Prostate gland (tissue), 2 donors: Measurements from ENCODE around the gene PDGFRB. TPM values are rescaled to one million over a fixed set of nuclear protein-coding genes. Genes with fewer than 3 reads are reported as not detected.
A peak's percentile ranks its signal among the peaks of the same experiment; 100 is the strongest.

ENCODE experiments used
- DNase-seq: peaks from one replicate; pipeline ENCODE4 v3.0.0-alpha.2; 2019; ENCODE audit warnings: low spot score
- H3K27ac ChIP-seq, 2 donors: fragments of 200-600 bp; sonication (generic); 2 replicates each; pipeline ENCODE4 v1.5.1; 2017 to 2019
- H3K27me3 ChIP-seq: fragments of 200-600 bp; sonication (generic); replicated peaks from 2 replicates; pipeline ENCODE4 v1.5.1; 2019; ENCODE audit not compliant: insufficient read depth
- H3K36me3 ChIP-seq, 2 donors: fragments of 200-600 bp; sonication (generic); 1 replicate in 1 of 2; 2 replicates in 1 of 2; pipeline versions ENCODE4 v1.5.1 to v1.8.1; 2017 to 2019
- H3K4me1 ChIP-seq: fragments of 200-600 bp; sonication (generic); replicated peaks from 2 replicates; pipeline ENCODE4 v1.5.1; 2019
- H3K4me3 ChIP-seq, 2 donors: fragments of 200-600 bp; sonication (generic); 2 replicates each; pipeline ENCODE4 v1.5.1; 2017 to 2019
- H3K9me3 ChIP-seq: fragments of 200-600 bp; sonication (generic); 2 replicates; pipeline ENCODE4 v1.5.1; 2017
- POLR2A ChIP-seq: fragments of 450-650 bp; IDR thresholded peaks from one replicate; pipeline ENCODE4 v1.6.1; 2016; ENCODE audit warnings: antibody characterized with exemption, mild to moderate bottlenecking
- POLR2AphosphoS5 ChIP-seq: sonication (generic); formaldehyde crosslinking; IDR thresholded peaks from one replicate; pipeline ENCODE4 v1.6.1; 2017; ENCODE audit warnings: antibody characterized with exemption
- whole genome bisulfite sequencing: methylation state at CpG from one replicate; pipeline ENCODE4 v1.1.5; 2018; 5-methylcytosine and 5-hydroxymethylcytosine counted together
- intact Hi-C: fragments of 100-400 bp; cut with DNase I; formaldehyde crosslinking; loops from one replicate; pipeline ENCODE4 v1.14.2; 2022
- total RNA-seq, 2 donors: library from RNA; depleted of rRNA; stranded (reverse); fragments of >200 nt; gene quantifications; one replicate each; pipeline ENCODE4 v1.1.0, GENCODE V29; 2016
- TF ChIP-seq, protein P1 (sequence below), 4 experiments: fragments of 200-600 bp in 2 of 4; fragments of 450-650 bp in 2 of 4; sonication (generic) in 2 of 4; IDR thresholded peaks; 1 replicate in 3 of 4; 2 replicates in 1 of 4; pipeline ENCODE4 v1.5.1; 2016 to 2019; ENCODE audit warnings: antibody characterized with exemption in 4 of 4, mild to moderate bottlenecking in 2 of 4, moderate library complexity in 2 of 4

PDGFRB gene
- total RNA-seq, 2 donors from 2014 or later = 14.5 to 161 TPM

DNA sequence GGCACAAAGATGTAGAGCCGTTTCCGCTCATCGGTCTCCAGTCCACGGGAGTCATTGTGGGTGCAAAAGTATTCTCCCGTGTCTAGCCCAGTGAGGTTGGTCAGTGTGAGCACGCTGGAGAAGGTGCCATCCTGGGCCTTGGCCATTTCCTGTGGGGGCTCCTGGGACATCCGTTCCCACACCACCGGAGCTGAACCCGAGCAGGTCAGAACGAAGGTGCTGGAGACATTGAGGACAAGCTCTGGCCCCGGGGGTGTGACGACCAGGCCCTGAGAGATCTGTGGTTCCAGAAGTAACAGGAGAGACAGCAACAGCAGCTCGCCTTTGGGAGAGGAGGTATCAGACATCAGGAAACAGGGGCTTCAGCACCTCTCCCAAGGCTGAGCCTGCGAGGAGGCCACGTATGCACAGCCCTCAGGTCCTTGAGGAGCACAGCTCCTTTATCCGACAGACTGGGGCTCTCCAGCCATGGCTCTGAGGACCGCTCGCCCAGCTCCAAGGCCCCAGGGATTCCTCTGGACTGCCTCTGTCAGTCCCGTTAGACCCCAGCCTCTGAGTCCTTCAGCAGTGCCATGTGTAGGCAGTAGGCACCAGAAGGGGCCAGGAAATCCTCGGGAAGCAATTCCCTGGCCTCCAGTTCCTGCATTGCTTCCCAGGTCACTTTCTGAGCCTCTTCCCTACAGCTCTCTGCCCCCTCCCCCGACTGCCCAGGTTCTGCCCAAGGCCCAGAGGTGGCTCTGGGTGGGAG is 19.9 kb downstream of the PDGFRB start:
- H3K9me3 ChIP-seq = no peaks in the 10 kb centered on the region
- peak overlapping the region; percentile 74 to 78 for H3K27ac ChIP-seq
- no peaks in the 10 kb centered on the region for H3K36me3 ChIP-seq
- H3K4me1 ChIP-seq = peaks cover 23% of the 10 kb centered on the region
- 81% methylated on average over 20 of the region's 21 CpGs for WGBS
- H3K27me3 ChIP-seq = no peaks in the 10 kb centered on the region
- DNase-seq = no peak
- intact Hi-C loops = loop anchor here (10.0 kb wide), 1 partner anchor 131 kb away; the partner anchor contains the start of genes HMGXB3 and TIGD6
- H3K4me3 ChIP-seq = no peak overlapping the region
- TF ChIP-seq POLR2AphosphoS5 = no peak
- TF ChIP-seq, protein P1, sequence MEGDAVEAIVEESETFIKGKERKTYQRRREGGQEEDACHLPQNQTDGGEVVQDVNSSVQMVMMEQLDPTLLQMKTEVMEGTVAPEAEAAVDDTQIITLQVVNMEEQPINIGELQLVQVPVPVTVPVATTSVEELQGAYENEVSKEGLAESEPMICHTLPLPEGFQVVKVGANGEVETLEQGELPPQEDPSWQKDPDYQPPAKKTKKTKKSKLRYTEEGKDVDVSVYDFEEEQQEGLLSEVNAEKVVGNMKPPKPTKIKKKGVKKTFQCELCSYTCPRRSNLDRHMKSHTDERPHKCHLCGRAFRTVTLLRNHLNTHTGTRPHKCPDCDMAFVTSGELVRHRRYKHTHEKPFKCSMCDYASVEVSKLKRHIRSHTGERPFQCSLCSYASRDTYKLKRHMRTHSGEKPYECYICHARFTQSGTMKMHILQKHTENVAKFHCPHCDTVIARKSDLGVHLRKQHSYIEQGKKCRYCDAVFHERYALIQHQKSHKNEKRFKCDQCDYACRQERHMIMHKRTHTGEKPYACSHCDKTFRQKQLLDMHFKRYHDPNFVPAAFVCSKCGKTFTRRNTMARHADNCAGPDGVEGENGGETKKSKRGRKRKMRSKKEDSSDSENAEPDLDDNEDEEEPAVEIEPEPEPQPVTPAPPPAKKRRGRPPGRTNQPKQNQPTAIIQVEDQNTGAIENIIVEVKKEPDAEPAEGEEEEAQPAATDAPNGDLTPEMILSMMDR (IDR thresholded peaks at IDR 0.05) = no peak
- no peak for TF ChIP-seq POLR2A

DNA sequence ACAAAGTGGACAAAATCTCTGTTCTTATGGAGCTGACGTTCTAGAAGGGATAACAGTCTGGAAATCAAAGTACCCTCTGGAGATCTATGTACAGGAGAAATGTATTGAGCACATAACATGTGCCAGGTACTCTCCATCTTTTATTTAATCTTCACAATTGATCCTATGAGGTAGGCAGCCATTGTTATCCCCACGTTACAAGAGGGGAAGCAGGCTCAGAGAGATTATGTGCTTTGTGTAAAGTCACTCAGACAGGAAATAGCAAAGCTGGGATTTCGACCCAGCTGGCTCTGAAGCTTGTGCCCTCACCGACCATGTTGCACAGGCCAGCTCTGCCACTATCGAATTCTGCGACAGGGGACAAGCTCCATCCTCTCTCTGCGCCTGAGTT is 21.5 kb downstream of the PDGFRB start:
- Histone ChIP-seq H3K4me1 (peaks cover 23% of the 10 kb centered on the region), H3K36me3 (no peaks in the 10 kb centered on the region), H3K9me3 (no peaks in the 10 kb centered on the region), H3K4me3 (no peak overlapping the region), H3K27me3 (no peaks in the 10 kb centered on the region), H3K27ac (no peak overlapping the region)
- no peak for DNase-seq
- no peak for TF ChIP-seq POLR2AphosphoS5
- TF ChIP-seq, protein P1 (IDR thresholded peaks at IDR 0.05) = no peak
- no peak for TF ChIP-seq POLR2A
- WGBS = 64% methylated on average over 7 of the region's 7 CpGs
- intact Hi-C loops = loop anchor here (10.0 kb wide), 1 partner anchor 129 kb away; the partner anchor contains the start of genes HMGXB3 and TIGD6

DNA sequence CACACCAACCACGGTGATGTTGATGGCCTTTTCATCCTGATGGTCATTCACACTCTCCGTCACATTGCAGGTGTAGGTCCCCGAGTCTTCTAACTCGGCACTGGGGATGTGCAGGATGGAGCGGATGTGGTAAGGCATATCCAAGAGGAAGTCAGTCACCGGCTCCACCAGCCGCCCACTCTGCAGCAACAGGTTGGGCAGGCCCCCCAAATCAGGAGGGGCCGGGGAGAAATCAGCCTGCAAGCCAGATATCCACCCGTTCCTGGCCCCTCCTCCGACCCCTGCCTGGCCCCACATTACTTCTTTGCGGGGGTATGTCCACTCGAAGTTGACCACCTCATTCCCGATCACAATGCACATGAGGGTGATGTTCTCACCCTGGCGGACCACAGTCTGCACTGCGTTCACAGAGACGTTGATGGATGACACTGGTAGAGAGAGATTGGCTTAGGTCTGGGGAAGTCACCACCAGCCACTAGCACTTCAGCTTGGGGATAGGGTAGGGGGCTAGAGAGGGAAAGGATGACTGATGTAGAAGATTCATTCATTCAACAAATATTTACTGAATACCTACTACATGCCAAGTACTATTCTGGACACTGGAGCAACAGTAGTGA is 22.0 kb downstream of the PDGFRB start:
- no peak for TF ChIP-seq POLR2A
- no peak overlapping the region for H3K4me3 ChIP-seq
- no peak overlapping the region for H3K27ac ChIP-seq
- no peak for DNase-seq
- no peaks in the 10 kb centered on the region for H3K9me3 ChIP-seq
- no peaks in the 10 kb centered on the region for H3K27me3 ChIP-seq
- no peaks in the 10 kb centered on the region for H3K36me3 ChIP-seq
- WGBS = 67% methylated on average over 12 of the region's 16 CpGs
- intact Hi-C loops = loop anchor here (10.0 kb wide), 1 partner anchor 129 kb away; the partner anchor contains the start of genes HMGXB3 and TIGD6
- H3K4me1 ChIP-seq = peaks cover 18% of the 10 kb centered on the region

DNA sequence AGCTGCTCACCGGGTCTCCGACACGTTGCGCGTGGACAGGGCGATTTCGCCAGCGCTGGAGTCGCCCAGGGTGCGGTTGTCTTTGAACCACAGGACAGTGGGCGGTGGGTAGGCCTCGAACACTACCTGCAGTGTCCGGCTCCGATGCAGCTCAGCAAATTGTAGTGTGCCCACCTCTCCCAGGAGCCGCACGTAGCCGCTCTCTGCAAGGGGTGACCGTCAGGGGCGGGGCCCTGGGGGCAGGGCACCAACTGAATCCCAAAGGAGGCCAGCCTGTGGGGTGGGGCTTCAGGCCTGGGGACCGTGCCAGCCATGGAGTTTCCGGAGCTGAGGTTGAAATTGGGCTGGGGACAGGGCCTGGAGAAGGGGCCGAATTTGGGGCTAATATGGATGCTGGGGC is 22.9 kb downstream of the PDGFRB start:
- TF ChIP-seq, protein P1 (IDR thresholded peaks at IDR 0.05) = no peak
- TF ChIP-seq POLR2A = no peak
- no peak for TF ChIP-seq POLR2AphosphoS5
- WGBS = 90% methylated on average over 22 of the region's 22 CpGs
- no peaks in the 10 kb centered on the region for H3K36me3 ChIP-seq
- intact Hi-C loops = loop anchor here (10.0 kb wide), 1 partner anchor 128 kb away; the partner anchor contains the start of genes HMGXB3 and TIGD6
- DNase-seq = no peak
- no peaks in the 10 kb centered on the region for H3K27me3 ChIP-seq
- no peak overlapping the region for H3K4me3 ChIP-seq
- peak overlapping the region; percentile 22 to 35 for H3K27ac ChIP-seq
- H3K9me3 ChIP-seq = no peaks in the 10 kb centered on the region
- H3K4me1 ChIP-seq = peaks cover 9% of the 10 kb centered on the region

DNA sequence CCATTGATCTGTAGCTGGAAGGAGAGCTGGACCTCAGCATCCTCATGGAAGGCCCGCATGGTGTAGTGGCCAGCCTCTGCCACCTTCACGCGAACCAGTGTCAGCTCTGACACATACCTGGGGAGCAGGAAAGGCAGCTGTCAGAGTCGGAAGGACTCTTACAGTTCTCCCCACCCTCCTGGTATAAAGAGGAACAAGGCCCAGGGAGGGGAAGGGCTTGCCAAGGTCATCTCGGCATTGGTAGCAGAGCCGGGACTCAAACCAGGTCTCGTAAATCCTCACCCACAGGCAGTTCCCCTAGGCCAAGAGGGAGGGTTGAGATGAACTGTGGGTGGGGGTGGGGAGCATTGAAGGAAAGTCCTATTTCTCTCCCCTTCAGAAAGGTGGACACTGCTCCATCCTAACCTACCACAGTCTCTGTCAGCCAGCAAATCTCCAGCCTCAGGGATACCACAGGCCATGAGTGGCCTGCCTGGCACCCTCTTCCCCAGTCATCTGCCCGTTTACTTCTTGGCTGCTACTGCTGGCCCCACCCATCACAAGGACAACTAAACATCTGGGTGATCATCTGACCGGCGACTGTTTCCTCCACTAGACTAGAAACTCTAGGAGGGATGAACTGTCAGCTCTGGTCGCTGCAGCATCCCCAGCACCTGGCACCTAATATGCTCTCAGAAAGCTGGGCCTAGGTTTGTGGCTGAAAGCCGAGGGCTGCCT is 23.5 kb downstream of the PDGFRB start:
- Histone ChIP-seq H3K4me3 (no peak overlapping the region), H3K27me3 (no peaks in the 10 kb centered on the region), H3K4me1 (peaks cover 3% of the 10 kb centered on the region), H3K9me3 (no peaks in the 10 kb centered on the region), H3K36me3 (no peaks in the 10 kb centered on the region), H3K27ac (peak overlapping the region; percentile 22 to 35)
- intact Hi-C loops = loop anchor here (2.0 to 10.0 kb wide), 2 partner anchors 25 to 127 kb away; partner anchors contain the start of genes HMGXB3 and TIGD6
- DNase-seq = no peak
- TF ChIP-seq, protein P1 (IDR thresholded peaks at IDR 0.05) = no peak
- TF ChIP-seq POLR2A (no peak), POLR2AphosphoS5 (no peak)
- WGBS = 50% methylated on average over 12 of the region's 12 CpGs
